K562 (cell line): Measurements from ENCODE around the gene KCNB1.

Experiments used
- ARHGAP35 ChIP-seq: fragments of 450-650 bp; IDR thresholded peaks from 2 replicates; pipeline ENCODE4 v1.6.1; 2018; ENCODE audit not compliant: partially characterized antibody
- CTCF ChIP-seq, 3 experiments: IDR thresholded peaks in 2 of 3; conservative IDR thresholded peaks in 1 of 3; 2 replicates each; pipeline ENCODE4 v1.5.1; 2011 to 2012; ENCODE audit warnings: low read length in 3 of 3, mild to moderate bottlenecking in 3 of 3, control low read depth in 2 of 3, improper control_type of control experiment in 1 of 3, inconsistent platforms in 1 of 3, low read depth in 1 of 3, mixed read lengths in 1 of 3, moderate library complexity in 1 of 3; ENCODE audit not compliant: insufficient read depth in 2 of 3
- CXXC5 ChIP-seq: fragments of 250-450 bp; sonication (Bioruptor Pico); IDR thresholded peaks from 2 replicates; pipeline ENCODE4 v1.8.0; 2022; ENCODE audit warnings: inconsistent platforms, mild to moderate bottlenecking, moderate library complexity
- DACH1 ChIP-seq: fragments of 450-650 bp; IDR thresholded peaks from 2 replicates; pipeline ENCODE4 v1.6.1; 2018; ENCODE audit not compliant: partially characterized antibody
- EGR1 ChIP-seq: fragments of 450-650 bp; conservative IDR thresholded peaks from 2 replicates; pipeline ENCODE4 v1.6.1; 2017; ENCODE audit warnings: mild to moderate bottlenecking
- POLR2A ChIP-seq: fragments of 450-650 bp; conservative IDR thresholded peaks from 2 replicates; pipeline ENCODE4 v1.6.1; 2016
- SMAD3 ChIP-seq: fragments of 450-650 bp; formaldehyde crosslinking; conservative IDR thresholded peaks from 2 replicates; pipeline ENCODE4 v1.4.0; 2020; ENCODE audit warnings: mild to moderate bottlenecking
- TBP ChIP-seq: optimal IDR thresholded peaks from 2 replicates; pipeline ENCODE3; 2011; ENCODE audit warnings: low read depth, low read length, improper control_type of control experiment
- U2AF2 ChIP-seq: fragments of 200-400 bp; formaldehyde crosslinking; optimal IDR thresholded peaks from 2 replicates; pipeline ENCODE3; 2017; ENCODE audit warnings: low read depth, mild to moderate bottlenecking, low read length
- ZNF444 ChIP-seq: fragments of 250-450 bp; sonication (Bioruptor Pico); IDR thresholded peaks from 2 replicates; pipeline ENCODE4 v1.4.0; 2020; ENCODE audit warnings: mild to moderate bottlenecking, moderate library complexity
- TF ChIP-seq, protein P1 (sequence below), 2 experiments: IDR thresholded peaks in 1 of 2; conservative IDR thresholded peaks in 1 of 2; 2 replicates each; pipeline ENCODE4 v1.6.1; 2016; ENCODE audit warnings: low read depth in 2 of 2, mild to moderate bottlenecking in 1 of 2, missing compliant biosample characterization in 1 of 2, missing genetic modification characterization in 1 of 2, moderate library complexity in 1 of 2
- TF ChIP-seq, protein P2 (sequence below): fragments of 450-650 bp; IDR thresholded peaks from 2 replicates; pipeline ENCODE4 v1.6.1; 2016

- no peak for TF ChIP-seq CXXC5 (CRISPR knock-in tag)
- no peak for TF ChIP-seq DACH1
- TF ChIP-seq ARHGAP35: no peak
- TF ChIP-seq EGR1: no peak
- TF ChIP-seq, protein P1, sequence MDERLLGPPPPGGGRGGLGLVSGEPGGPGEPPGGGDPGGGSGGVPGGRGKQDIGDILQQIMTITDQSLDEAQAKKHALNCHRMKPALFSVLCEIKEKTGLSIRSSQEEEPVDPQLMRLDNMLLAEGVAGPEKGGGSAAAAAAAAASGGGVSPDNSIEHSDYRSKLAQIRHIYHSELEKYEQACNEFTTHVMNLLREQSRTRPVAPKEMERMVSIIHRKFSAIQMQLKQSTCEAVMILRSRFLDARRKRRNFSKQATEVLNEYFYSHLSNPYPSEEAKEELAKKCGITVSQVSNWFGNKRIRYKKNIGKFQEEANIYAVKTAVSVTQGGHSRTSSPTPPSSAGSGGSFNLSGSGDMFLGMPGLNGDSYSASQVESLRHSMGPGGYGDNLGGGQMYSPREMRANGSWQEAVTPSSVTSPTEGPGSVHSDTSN (CRISPR knock-in tag; IDR thresholded peaks at IDR 0.05; ENCODE audit: low read depth): no peak
- TF ChIP-seq, protein P1 (tag; conservative IDR thresholded peaks at IDR 0.05; ENCODE audit: low read depth): no peak
- no peak for TF ChIP-seq ZNF444
- TF ChIP-seq, protein P2, sequence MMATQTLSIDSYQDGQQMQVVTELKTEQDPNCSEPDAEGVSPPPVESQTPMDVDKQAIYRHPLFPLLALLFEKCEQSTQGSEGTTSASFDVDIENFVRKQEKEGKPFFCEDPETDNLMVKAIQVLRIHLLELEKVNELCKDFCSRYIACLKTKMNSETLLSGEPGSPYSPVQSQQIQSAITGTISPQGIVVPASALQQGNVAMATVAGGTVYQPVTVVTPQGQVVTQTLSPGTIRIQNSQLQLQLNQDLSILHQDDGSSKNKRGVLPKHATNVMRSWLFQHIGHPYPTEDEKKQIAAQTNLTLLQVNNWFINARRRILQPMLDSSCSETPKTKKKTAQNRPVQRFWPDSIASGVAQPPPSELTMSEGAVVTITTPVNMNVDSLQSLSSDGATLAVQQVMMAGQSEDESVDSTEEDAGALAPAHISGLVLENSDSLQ: no peak
- TF ChIP-seq TBP: no peak
- TF ChIP-seq SMAD3 (CRISPR knock-in tag): no peak
- no peak for TF ChIP-seq POLR2A
- no peak for TF ChIP-seq CTCF (IDR thresholded peaks at IDR 0.05 in 2 of 3, conservative IDR thresholded peaks at IDR 0.05 in 1 of 3; ENCODE audit: insufficient read depth in 2 of 3, low read depth in 1 of 3, low read length in 3 of 3)
- no peak for TF ChIP-seq U2AF2
Observed at GRCh38 chr20:49405062-49405683, 77.3 kb downstream of the KCNB1 start.
